ENCODE measurements around the gene PRR19. TPM values are rescaled to one million over a fixed set of nuclear protein-coding genes. Genes with fewer than 3 reads are reported as not detected.
A peak's percentile ranks its signal among the peaks of the same experiment; 100 is the strongest.
"Not testable (repeated sequence)": the region's sequence is repeated elsewhere in the genome, so short reads cannot be mapped to it uniquely, and the experiment has no call there.

Gene PRR19
- polyA plus RNA-seq, 1 donor, result 0.91 TPM

DNA sequence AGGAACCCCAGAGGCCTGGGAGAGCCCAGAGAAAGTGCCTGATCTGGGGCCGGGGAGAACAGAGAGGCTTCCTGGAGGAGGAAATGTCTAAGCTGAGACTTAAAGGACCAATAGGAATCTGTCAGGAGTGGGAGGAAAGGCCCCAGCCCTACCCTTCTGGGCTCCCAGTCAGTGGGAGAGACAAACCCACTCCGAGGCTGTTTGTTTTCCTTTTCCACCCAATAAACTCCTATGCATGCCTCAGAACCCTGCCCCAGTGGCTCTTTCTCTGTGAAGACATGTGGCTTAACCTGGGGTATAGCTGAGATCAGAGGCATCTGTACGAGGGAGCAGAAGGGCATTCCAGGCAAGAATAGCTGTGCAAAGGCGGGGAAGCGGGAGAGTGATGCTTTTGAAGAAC is 25.4 kb downstream of the PRR19 start:
- DNase-seq, result no peak
- H3K36me3 ChIP-seq (ENCODE audit: control insufficient read depth, insufficient read depth, low read length), result no peaks in the 10 kb centered on the region
- H3K4me3 ChIP-seq (ENCODE audit: low read length), result no peak overlapping the region
- H3K27ac ChIP-seq (ENCODE audit: low read length), result no peak overlapping the region
- 100% methylated on average over 1 of the region's 5 CpGs for WGBS (ENCODE audit: insufficient coverage, low lambda C conversion rate)
- peaks cover 5% of the 10 kb centered on the region for H3K9me3 ChIP-seq (ENCODE audit: control insufficient read depth, low read depth, low read length)
- H3K4me1 ChIP-seq (ENCODE audit: control insufficient read depth, insufficient read depth, low read length), result peaks cover 29% of the 10 kb centered on the region
- peaks cover 24% of the 10 kb centered on the region for H3K27me3 ChIP-seq (ENCODE audit: control insufficient read depth, insufficient read depth, low read length)

DNA sequence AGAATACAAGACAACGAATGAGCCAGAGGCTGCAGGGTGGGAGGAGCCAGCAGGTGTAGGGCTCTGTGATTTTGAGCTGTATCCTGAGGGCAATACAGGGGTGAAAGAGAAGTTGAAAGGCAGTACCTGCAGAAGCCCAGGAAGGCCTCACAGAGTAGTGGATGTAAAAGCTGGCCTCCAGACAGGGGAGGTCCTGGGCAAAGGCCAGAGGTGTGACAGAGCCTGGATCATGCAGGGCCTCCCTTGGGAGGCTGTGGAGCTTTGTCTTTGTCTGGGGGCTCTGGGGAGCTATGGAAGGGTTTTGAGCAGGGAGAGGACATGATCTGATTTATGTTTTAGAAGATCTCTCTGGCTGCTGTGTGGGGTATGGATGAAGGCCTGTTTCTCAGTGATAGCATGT is 26.2 kb downstream of the PRR19 start:
- H3K4me3 ChIP-seq (ENCODE audit: low read length), result no peak overlapping the region
- no peaks in the 10 kb centered on the region for H3K36me3 ChIP-seq (ENCODE audit: control insufficient read depth, insufficient read depth, low read length)
- H3K27me3 ChIP-seq (ENCODE audit: control insufficient read depth, insufficient read depth, low read length), result peaks cover 18% of the 10 kb centered on the region
- peak in 1 of 2 donors; percentile 61 for DNase-seq
- H3K9me3 ChIP-seq (ENCODE audit: control insufficient read depth, low read depth, low read length), result peaks cover 5% of the 10 kb centered on the region
- WGBS (ENCODE audit: insufficient coverage, low lambda C conversion rate), result no CpG with 5 or more reads among the region's 1 CpG
- H3K4me1 ChIP-seq (ENCODE audit: control insufficient read depth, insufficient read depth, low read length), result peaks cover 29% of the 10 kb centered on the region
- peak overlapping the region; percentile 6 for H3K27ac ChIP-seq (ENCODE audit: low read length)

DNA sequence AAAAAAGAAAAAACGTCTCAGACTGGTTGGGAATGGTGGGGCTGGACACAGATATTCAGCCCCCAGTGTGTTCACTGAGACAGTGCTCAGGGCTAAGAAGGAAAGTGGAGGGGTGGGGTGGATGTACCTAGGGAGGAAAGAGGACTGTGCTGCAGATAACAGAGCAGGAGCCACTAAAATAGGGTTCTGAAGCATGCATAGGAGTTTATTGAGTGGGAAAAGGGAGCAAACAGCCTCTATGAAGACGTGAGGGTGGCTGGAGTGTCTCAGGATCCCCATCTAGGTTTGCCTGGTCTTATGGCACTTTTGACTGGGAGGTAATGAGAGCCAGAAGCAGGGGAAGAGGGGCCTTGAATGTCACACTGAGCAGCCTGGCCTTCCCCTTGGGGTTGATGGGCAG is 26.9 kb downstream of the PRR19 start:
- H3K4me1 ChIP-seq (ENCODE audit: control insufficient read depth, insufficient read depth, low read length), result peaks cover 29% of the 10 kb centered on the region
- H3K36me3 ChIP-seq (ENCODE audit: control insufficient read depth, insufficient read depth, low read length), result peaks cover 4% of the 10 kb centered on the region
- H3K27ac ChIP-seq (ENCODE audit: low read length), result no peak overlapping the region
- H3K4me3 ChIP-seq (ENCODE audit: low read length), result no peak overlapping the region
- H3K27me3 ChIP-seq (ENCODE audit: control insufficient read depth, insufficient read depth, low read length), result peaks cover 11% of the 10 kb centered on the region
- WGBS (ENCODE audit: insufficient coverage, low lambda C conversion rate), result no CpG with 5 or more reads among the region's 2 CpGs
- no peak for DNase-seq
- peaks cover 5% of the 10 kb centered on the region for H3K9me3 ChIP-seq (ENCODE audit: control insufficient read depth, low read depth, low read length)

DNA sequence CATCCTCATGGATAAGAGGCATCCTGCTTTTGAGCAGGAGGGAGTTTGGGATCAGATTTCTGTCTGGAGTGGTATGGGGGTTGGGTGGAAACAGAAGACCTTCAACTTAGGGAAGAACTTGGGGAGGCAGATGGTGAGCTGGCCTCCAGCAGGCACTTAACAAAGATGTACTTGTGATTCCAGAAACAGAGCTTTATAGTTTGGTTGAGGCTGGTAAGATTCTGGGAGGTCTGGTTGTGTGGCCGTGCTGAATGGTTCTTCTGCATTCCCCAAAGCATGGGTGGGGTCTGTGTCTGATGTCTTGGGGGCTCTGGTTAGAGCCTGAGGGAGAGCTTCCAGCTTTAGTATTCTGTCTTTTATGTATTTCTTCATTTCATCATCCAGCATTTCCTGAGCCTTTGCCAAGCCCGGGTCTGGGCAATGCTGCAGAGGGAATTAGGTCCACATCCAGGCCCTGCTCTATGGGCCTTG is 28.3 kb downstream of the PRR19 start:
- Histone ChIP-seq H3K27me3 (ENCODE audit: control insufficient read depth, insufficient read depth, low read length) (no peaks in the 10 kb centered on the region), H3K4me1 (ENCODE audit: control insufficient read depth, insufficient read depth, low read length) (peaks cover 24% of the 10 kb centered on the region), H3K27ac (ENCODE audit: low read length) (no peak overlapping the region), H3K9me3 (ENCODE audit: control insufficient read depth, low read depth, low read length) (no peaks in the 10 kb centered on the region), H3K36me3 (ENCODE audit: control insufficient read depth, insufficient read depth, low read length) (peaks cover 9% of the 10 kb centered on the region), H3K4me3 (ENCODE audit: low read length) (no peak overlapping the region)
- no CpG with 5 or more reads among the region's 2 CpGs for whole genome bisulfite sequencing (ENCODE audit: insufficient coverage, low lambda C conversion rate)
- no peak for DNase-seq

DNA sequence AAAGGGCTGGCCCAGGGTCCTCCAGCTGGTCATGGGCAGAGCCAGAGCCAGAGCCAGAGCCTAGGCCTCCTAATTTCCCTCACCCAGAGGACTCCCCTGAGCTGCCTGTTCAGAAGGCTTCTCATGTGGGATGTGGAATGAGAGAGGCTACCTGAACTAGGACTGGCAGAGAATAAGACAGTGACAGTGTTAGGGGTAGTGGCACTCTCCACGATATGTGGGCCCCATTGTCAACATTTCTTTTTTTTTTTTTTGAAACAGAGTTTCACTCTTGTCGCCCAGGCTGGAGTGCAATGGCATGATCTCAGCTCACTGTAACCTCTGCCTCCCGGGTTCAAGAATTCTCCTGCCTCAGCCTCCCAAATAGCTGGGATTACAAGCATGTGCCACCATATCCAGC is 29.4 kb downstream of the PRR19 start:
- H3K36me3 ChIP-seq (ENCODE audit: control insufficient read depth, insufficient read depth, low read length), result peaks cover 18% of the 10 kb centered on the region
- not testable (repeated sequence) for DNase-seq; H3K4me3 ChIP-seq (ENCODE audit: low read length); H3K27me3 ChIP-seq (ENCODE audit: control insufficient read depth, insufficient read depth, low read length); H3K27ac ChIP-seq (ENCODE audit: low read length); H3K9me3 ChIP-seq (ENCODE audit: control insufficient read depth, low read depth, low read length)
- no CpG with 5 or more reads among the region's 3 CpGs for WGBS (ENCODE audit: insufficient coverage, low lambda C conversion rate)
- H3K4me1 ChIP-seq (ENCODE audit: control insufficient read depth, insufficient read depth, low read length), result peaks cover 21% of the 10 kb centered on the region

DNA sequence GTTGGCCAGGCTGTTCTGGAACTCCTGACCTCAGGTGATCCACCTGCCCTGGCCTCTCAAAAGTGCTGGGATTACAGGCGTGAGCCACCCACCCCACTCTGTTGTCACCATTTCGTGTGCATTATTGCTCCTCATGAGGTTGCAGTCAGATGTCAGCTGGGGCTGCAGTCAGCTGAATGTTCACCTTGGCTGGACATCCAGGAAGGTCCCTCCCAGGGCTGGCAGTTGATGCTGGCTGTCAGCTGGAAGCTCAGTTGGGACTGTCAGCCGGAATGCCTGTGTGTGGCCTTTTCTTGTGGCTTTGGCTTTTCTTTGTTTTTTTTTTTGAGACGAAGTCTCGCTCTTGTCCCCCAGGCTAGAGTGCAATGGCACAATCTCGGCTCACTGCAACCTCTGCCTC is 30.1 kb downstream of the PRR19 start:
- no peaks in the 10 kb centered on the region for H3K27me3 ChIP-seq (ENCODE audit: control insufficient read depth, insufficient read depth, low read length)
- H3K27ac ChIP-seq (ENCODE audit: low read length), result no peak overlapping the region
- no peaks in the 10 kb centered on the region for H3K9me3 ChIP-seq (ENCODE audit: control insufficient read depth, low read depth, low read length)
- WGBS (ENCODE audit: insufficient coverage, low lambda C conversion rate), result no CpG with 5 or more reads among the region's 6 CpGs
- H3K36me3 ChIP-seq (ENCODE audit: control insufficient read depth, insufficient read depth, low read length), result peaks cover 25% of the 10 kb centered on the region
- H3K4me3 ChIP-seq (ENCODE audit: low read length), result no peak overlapping the region
- no peak for DNase-seq
- H3K4me1 ChIP-seq (ENCODE audit: control insufficient read depth, insufficient read depth, low read length), result peaks cover 15% of the 10 kb centered on the region

DNA sequence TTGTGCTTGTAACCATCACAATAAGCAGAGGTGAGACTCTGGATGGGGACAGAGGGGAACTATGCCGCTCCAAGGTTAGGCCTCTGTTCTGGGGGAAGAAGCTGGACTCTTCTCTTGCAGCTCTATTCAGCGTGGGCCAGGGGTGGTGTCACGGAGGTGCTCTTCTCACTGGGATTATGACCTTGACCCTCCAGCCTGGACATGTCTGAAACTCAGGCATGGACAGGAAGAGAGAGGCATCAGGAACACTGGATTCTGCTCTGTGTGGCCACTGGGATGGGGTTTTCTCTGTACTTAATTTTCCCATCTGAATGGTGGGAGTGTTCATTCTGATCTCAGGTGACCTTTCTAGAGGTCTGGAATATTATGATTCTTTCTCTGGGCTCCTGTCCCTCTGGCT is 31.1 kb downstream of the PRR19 start:
- Histone ChIP-seq H3K9me3 (ENCODE audit: control insufficient read depth, low read depth, low read length) (no peaks in the 10 kb centered on the region), H3K4me1 (ENCODE audit: control insufficient read depth, insufficient read depth, low read length) (peaks cover 8% of the 10 kb centered on the region), H3K36me3 (ENCODE audit: control insufficient read depth, insufficient read depth, low read length) (peaks cover 27% of the 10 kb centered on the region), H3K4me3 (ENCODE audit: low read length) (no peak overlapping the region), H3K27ac (ENCODE audit: low read length) (no peak overlapping the region), H3K27me3 (ENCODE audit: control insufficient read depth, insufficient read depth, low read length) (no peaks in the 10 kb centered on the region)
- DNase-seq, result no peak
- no CpG with 5 or more reads among the region's 3 CpGs for WGBS (ENCODE audit: insufficient coverage, low lambda C conversion rate)

DNA sequence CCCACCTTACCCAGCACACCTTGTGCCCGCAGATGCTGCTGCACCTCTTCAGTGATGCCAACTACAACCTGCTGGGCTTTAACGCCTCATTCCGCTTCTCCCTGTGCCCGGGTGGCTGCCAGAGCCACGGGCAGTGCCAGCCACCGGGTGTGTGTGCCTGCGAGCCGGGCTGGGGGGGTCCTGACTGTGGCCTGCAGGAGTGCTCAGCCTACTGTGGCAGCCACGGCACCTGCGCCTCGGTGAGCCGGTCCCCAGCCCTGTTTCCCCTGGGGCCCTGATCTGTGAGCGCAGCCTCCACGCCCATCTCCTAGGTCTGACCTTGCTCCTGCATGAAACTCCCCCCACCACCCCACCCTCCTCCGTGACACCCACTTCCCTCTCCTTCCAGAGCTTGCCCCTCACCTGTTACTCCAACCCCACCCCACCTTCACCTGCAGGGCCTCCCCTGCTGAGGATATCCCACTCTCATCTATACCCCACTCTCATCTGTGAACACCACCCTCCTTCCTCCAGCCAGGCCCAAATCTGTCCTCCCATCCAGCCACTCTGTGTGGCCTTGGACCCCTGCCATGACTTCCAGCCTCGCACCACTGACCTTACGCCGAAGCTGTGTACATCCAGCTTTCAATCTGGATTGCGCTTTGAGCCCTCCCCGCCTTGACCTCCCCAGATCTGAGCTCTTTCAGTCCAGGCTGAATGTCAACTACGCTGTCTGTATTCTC is 32.2 kb downstream of the PRR19 start:
- 96% methylated on average over 2 of the region's 21 CpGs for WGBS (ENCODE audit: insufficient coverage, low lambda C conversion rate)
- Histone ChIP-seq H3K4me1 (ENCODE audit: control insufficient read depth, insufficient read depth, low read length) (no peaks in the 10 kb centered on the region), H3K4me3 (ENCODE audit: low read length) (no peak overlapping the region), H3K27me3 (ENCODE audit: control insufficient read depth, insufficient read depth, low read length) (no peaks in the 10 kb centered on the region), H3K27ac (ENCODE audit: low read length) (no peak overlapping the region), H3K36me3 (ENCODE audit: control insufficient read depth, insufficient read depth, low read length) (peaks cover 29% of the 10 kb centered on the region), H3K9me3 (ENCODE audit: control insufficient read depth, low read depth, low read length) (no peaks in the 10 kb centered on the region)
- no peak for DNase-seq

DNA sequence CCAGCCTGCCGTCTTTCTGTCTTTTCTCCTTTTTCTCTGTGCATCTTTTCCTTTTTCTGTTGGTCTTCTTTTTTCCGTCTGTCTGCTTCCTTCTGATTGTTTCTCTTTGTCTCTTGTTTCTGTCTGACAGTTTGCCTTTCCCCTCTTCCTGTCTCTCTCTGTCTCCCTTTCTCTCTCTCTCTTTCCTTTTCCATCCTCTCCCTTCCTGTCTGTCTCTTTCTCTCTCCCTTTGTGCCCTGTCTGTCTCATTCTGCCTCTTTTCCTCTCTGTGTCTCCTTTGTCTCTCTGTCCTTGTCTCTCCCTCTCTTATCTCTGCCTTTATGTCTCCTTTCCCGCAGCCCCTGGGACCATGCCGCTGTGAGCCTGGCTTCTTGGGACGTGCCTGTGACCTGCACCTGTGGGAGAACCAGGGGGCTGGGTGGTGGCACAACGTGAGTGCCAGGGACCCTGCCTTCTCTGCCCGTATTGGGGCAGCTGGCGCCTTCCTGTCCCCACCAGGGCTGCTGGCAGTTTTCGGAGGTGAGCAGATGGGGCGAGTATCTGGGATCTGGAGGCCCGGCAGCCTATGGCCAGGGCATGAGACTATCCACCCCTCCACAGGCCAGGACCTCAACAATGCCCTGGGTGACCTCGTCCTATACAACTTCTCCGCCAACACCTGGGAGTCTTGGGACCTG is 32.9 kb downstream of the PRR19 start:
- Histone ChIP-seq H3K36me3 (ENCODE audit: control insufficient read depth, insufficient read depth, low read length) (peaks cover 29% of the 10 kb centered on the region), H3K27me3 (ENCODE audit: control insufficient read depth, insufficient read depth, low read length) (no peaks in the 10 kb centered on the region), H3K4me3 (ENCODE audit: low read length) (no peak overlapping the region), H3K4me1 (ENCODE audit: control insufficient read depth, insufficient read depth, low read length) (no peaks in the 10 kb centered on the region), H3K9me3 (ENCODE audit: control insufficient read depth, low read depth, low read length) (no peaks in the 10 kb centered on the region), H3K27ac (ENCODE audit: low read length) (no peak overlapping the region)
- 88% methylated on average over 2 of the region's 13 CpGs for whole genome bisulfite sequencing (ENCODE audit: insufficient coverage, low lambda C conversion rate)
- no peak for DNase-seq

DNA sequence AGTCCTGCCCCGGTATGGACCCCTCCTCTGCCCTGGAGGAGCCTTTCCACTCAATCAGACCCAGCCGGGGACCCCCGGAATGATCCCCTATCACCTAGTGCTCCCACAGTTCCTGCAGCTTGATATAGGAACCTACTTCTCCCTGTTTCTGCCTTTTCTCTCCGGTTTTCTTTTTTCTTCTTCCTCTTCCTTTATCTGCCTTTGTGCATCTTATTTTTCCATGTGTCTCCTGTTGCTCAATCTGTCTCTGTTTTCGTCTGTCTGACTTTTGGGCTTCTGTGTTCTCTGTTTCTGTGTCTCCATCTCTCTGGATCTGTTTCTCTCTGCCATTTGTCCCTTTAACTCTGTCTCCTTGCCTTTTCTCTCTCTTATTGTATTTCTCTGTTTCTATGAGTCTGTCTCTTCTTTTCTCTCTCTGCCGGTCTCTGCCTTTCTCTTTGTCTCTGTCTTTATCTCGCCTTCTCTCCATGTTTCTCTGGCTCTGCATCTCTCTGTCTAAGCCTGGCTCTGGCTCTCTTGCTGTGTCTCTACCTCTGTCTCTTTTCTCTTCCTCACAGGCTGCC is 33.5 kb downstream of the PRR19 start:
- H3K4me1 ChIP-seq (ENCODE audit: control insufficient read depth, insufficient read depth, low read length), result no peaks in the 10 kb centered on the region
- no peaks in the 10 kb centered on the region for H3K27me3 ChIP-seq (ENCODE audit: control insufficient read depth, insufficient read depth, low read length)
- 90% methylated on average over 6 of the region's 7 CpGs for WGBS (ENCODE audit: insufficient coverage, low lambda C conversion rate)
- no peak overlapping the region for H3K27ac ChIP-seq (ENCODE audit: low read length)
- no peaks in the 10 kb centered on the region for H3K9me3 ChIP-seq (ENCODE audit: control insufficient read depth, low read depth, low read length)
- H3K36me3 ChIP-seq (ENCODE audit: control insufficient read depth, insufficient read depth, low read length), result peaks cover 29% of the 10 kb centered on the region
- no peak for DNase-seq
- no peak overlapping the region for H3K4me3 ChIP-seq (ENCODE audit: low read length)

Data from large intestine (tissue), 3 donors.